ENCODE results near the gene CASZ1.
A peak's percentile ranks its signal among the peaks of the same experiment; 100 is the strongest.

CASZ1 gene

GRCh38 chr1:10738061-10739058, 58.1 kb downstream of the CASZ1 start:
- Histone ChIP-seq H3K4me3 (ENCODE audit: low read depth in 1 of 2, low read length in 2 of 2) (no peak overlapping the region), H3K4me1 (ENCODE audit: insufficient read depth, low read length) (peaks cover 49% of the 10 kb centered on the region)

GRCh38 chr1:10737651-10738050, 58.8 kb downstream of the CASZ1 start:
- Histone ChIP-seq H3K4me1 (ENCODE audit: insufficient read depth, low read length) (peaks cover 43% of the 10 kb centered on the region), H3K9me3 (ENCODE audit: low read length) (no peaks in the 10 kb centered on the region), H3K27me3 (ENCODE audit: control insufficient read depth in 1 of 2, insufficient read depth in 2 of 2, low read length in 2 of 2) (no peaks in the 10 kb centered on the region), H3K9ac (ENCODE audit: low read length) (no peak overlapping the region), H3K4me3 (ENCODE audit: low read depth in 1 of 2, low read length in 2 of 2) (peak overlapping the region in 1 of 2 donors; percentile 22), H3K36me3 (ENCODE audit: insufficient read depth, low read length) (no peaks in the 10 kb centered on the region), H3K27ac (ENCODE audit: low read depth, low read length) (peak overlapping the region; percentile 46)

More at GRCh38 chr1:10738061-10739058, 58.1 kb downstream of the CASZ1 start:
- Histone ChIP-seq H3K36me3 (ENCODE audit: insufficient read depth, low read length) (no peaks in the 10 kb centered on the region), H3K9ac (ENCODE audit: low read length) (no peak overlapping the region), H3K9me3 (ENCODE audit: low read length) (no peaks in the 10 kb centered on the region), H3K27ac (ENCODE audit: low read depth, low read length) (peak overlapping the region; percentile 46), H3K27me3 (ENCODE audit: control insufficient read depth in 1 of 2, insufficient read depth in 2 of 2, low read length in 2 of 2) (no peaks in the 10 kb centered on the region)

GRCh38 chr1:10736634-10737586, 59.5 kb downstream of the CASZ1 start:
- peak overlapping the region; percentile 46 for H3K27ac ChIP-seq (ENCODE audit: low read depth, low read length)
- H3K36me3 ChIP-seq (ENCODE audit: insufficient read depth, low read length): no peaks in the 10 kb centered on the region
- H3K9me3 ChIP-seq (ENCODE audit: low read length): no peaks in the 10 kb centered on the region
- H3K4me3 ChIP-seq (ENCODE audit: low read depth in 1 of 2, low read length in 2 of 2): peak overlapping the region in 1 of 2 donors; percentile 22
- no peaks in the 10 kb centered on the region for H3K27me3 ChIP-seq (ENCODE audit: control insufficient read depth in 1 of 2, insufficient read depth in 2 of 2, low read length in 2 of 2)
- no peak overlapping the region for H3K9ac ChIP-seq (ENCODE audit: low read length)
- H3K4me1 ChIP-seq (ENCODE audit: insufficient read depth, low read length): peaks cover 35% of the 10 kb centered on the region

GRCh38 chr1:10735563-10736305, 60.7 kb downstream of the CASZ1 start:
- Histone ChIP-seq H3K9ac (ENCODE audit: low read length) (no peak overlapping the region), H3K27me3 (ENCODE audit: control insufficient read depth in 1 of 2, insufficient read depth in 2 of 2, low read length in 2 of 2) (no peaks in the 10 kb centered on the region), H3K4me1 (ENCODE audit: insufficient read depth, low read length) (peaks cover 33% of the 10 kb centered on the region), H3K4me3 (ENCODE audit: low read depth in 1 of 2, low read length in 2 of 2) (no peak overlapping the region), H3K9me3 (ENCODE audit: low read length) (no peaks in the 10 kb centered on the region), H3K27ac (ENCODE audit: low read depth, low read length) (peak overlapping the region; percentile 45), H3K36me3 (ENCODE audit: insufficient read depth, low read length) (no peaks in the 10 kb centered on the region)

- Histone ChIP-seq H3K27me3 (ENCODE audit: control insufficient read depth in 1 of 2, insufficient read depth in 2 of 2, low read length in 2 of 2) (no peaks in the 10 kb centered on the region), H3K27ac (ENCODE audit: low read depth, low read length) (peak overlapping the region; percentile 45), H3K36me3 (ENCODE audit: insufficient read depth, low read length) (no peaks in the 10 kb centered on the region), H3K4me1 (ENCODE audit: insufficient read depth, low read length) (peaks cover 33% of the 10 kb centered on the region), H3K4me3 (ENCODE audit: low read depth in 1 of 2, low read length in 2 of 2) (no peak overlapping the region), H3K9me3 (ENCODE audit: low read length) (no peaks in the 10 kb centered on the region), H3K9ac (ENCODE audit: low read length) (no peak overlapping the region)
Observed at GRCh38 chr1:10734962-10735544, 61.4 kb downstream of the CASZ1 start.

GRCh38 chr1:10734375-10734774, 62.1 kb downstream of the CASZ1 start:
- H3K27ac ChIP-seq (ENCODE audit: low read depth, low read length): no peak overlapping the region
- H3K36me3 ChIP-seq (ENCODE audit: insufficient read depth, low read length): no peaks in the 10 kb centered on the region
- peaks cover 33% of the 10 kb centered on the region for H3K4me1 ChIP-seq (ENCODE audit: insufficient read depth, low read length)
- H3K9ac ChIP-seq (ENCODE audit: low read length): no peak overlapping the region
- no peak overlapping the region for H3K4me3 ChIP-seq (ENCODE audit: low read depth in 1 of 2, low read length in 2 of 2)
- no peaks in the 10 kb centered on the region for H3K9me3 ChIP-seq (ENCODE audit: low read length)
- no peaks in the 10 kb centered on the region for H3K27me3 ChIP-seq (ENCODE audit: control insufficient read depth in 1 of 2, insufficient read depth in 2 of 2, low read length in 2 of 2)

GRCh38 chr1:10733474-10734366, 62.7 kb downstream of the CASZ1 start:
- no peaks in the 10 kb centered on the region for H3K9me3 ChIP-seq (ENCODE audit: low read length)
- H3K27me3 ChIP-seq (ENCODE audit: control insufficient read depth in 1 of 2, insufficient read depth in 2 of 2, low read length in 2 of 2): no peaks in the 10 kb centered on the region
- H3K9ac ChIP-seq (ENCODE audit: low read length): no peak overlapping the region
- no peaks in the 10 kb centered on the region for H3K36me3 ChIP-seq (ENCODE audit: insufficient read depth, low read length)
- H3K4me1 ChIP-seq (ENCODE audit: insufficient read depth, low read length): peaks cover 33% of the 10 kb centered on the region
- H3K27ac ChIP-seq (ENCODE audit: low read depth, low read length): no peak overlapping the region
- H3K4me3 ChIP-seq (ENCODE audit: low read depth in 1 of 2, low read length in 2 of 2): no peak overlapping the region

GRCh38 chr1:10730985-10731384, 65.5 kb downstream of the CASZ1 start:
- Histone ChIP-seq H3K36me3 (ENCODE audit: insufficient read depth, low read length) (no peaks in the 10 kb centered on the region), H3K9me3 (ENCODE audit: low read length) (no peaks in the 10 kb centered on the region), H3K27ac (ENCODE audit: low read depth, low read length) (no peak overlapping the region), H3K27me3 (ENCODE audit: control insufficient read depth in 1 of 2, insufficient read depth in 2 of 2, low read length in 2 of 2) (no peaks in the 10 kb centered on the region), H3K9ac (ENCODE audit: low read length) (no peak overlapping the region), H3K4me1 (ENCODE audit: insufficient read depth, low read length) (peaks cover 36% of the 10 kb centered on the region), H3K4me3 (ENCODE audit: low read depth in 1 of 2, low read length in 2 of 2) (no peak overlapping the region)

GRCh38 chr1:10728595-10729410, 67.6 kb downstream of the CASZ1 start:
- no peak overlapping the region for H3K9ac ChIP-seq (ENCODE audit: low read length)
- H3K27ac ChIP-seq (ENCODE audit: low read depth, low read length): no peak overlapping the region
- H3K4me1 ChIP-seq (ENCODE audit: insufficient read depth, low read length): peaks cover 42% of the 10 kb centered on the region

More at GRCh38 chr1:10728595-10729410, 67.6 kb downstream of the CASZ1 start:
- no peak overlapping the region for H3K4me3 ChIP-seq (ENCODE audit: low read depth in 1 of 2, low read length in 2 of 2)
- H3K27me3 ChIP-seq (ENCODE audit: control insufficient read depth in 1 of 2, insufficient read depth in 2 of 2, low read length in 2 of 2): no peaks in the 10 kb centered on the region
- no peaks in the 10 kb centered on the region for H3K9me3 ChIP-seq (ENCODE audit: low read length)
- H3K36me3 ChIP-seq (ENCODE audit: insufficient read depth, low read length): no peaks in the 10 kb centered on the region

Measured in muscle layer of colon (tissue), 2 donors.